DND-41 (cell line): Measurements from ENCODE around the gene RAD51B.

Source experiments
- ATAC-seq: fragments of 200-7000 bp; cut with Tn5 transposase; 3 replicates; pipeline ENCODE4 v1.9.1; 2021; ENCODE audit warnings: low read depth; ENCODE audit not compliant: insufficient read depth
- DNase-seq: peaks from one replicate; pipeline ENCODE4 v3.0.0-alpha.2; 2020
- H2AFZ ChIP-seq: 2 replicates; pipeline ENCODE4 v1.6.0; 2012; ENCODE audit warnings: low read depth, low read length
- H3K27ac ChIP-seq: 2 replicates; pipeline ENCODE4 v1.5.1; 2012; ENCODE audit warnings: low read length, inconsistent platforms
- H3K27me3 ChIP-seq: fragments of 200-600 bp; sonication (generic); 2 replicates; pipeline ENCODE4 v1.6.0; 2012; ENCODE audit warnings: low read length, mild to moderate bottlenecking, inconsistent platforms; ENCODE audit not compliant: insufficient read depth, poor library complexity
- H3K36me3 ChIP-seq: 2 replicates; pipeline ENCODE4 v1.5.1; 2012; ENCODE audit warnings: low read length, inconsistent platforms; ENCODE audit not compliant: insufficient read depth
- H3K4me1 ChIP-seq: 2 replicates; pipeline ENCODE4 v1.5.1; 2012; ENCODE audit warnings: mild to moderate bottlenecking, low read length; ENCODE audit not compliant: insufficient read depth
- H3K4me2 ChIP-seq: 2 replicates; pipeline ENCODE4 v1.6.0; 2012; ENCODE audit warnings: mild to moderate bottlenecking, moderate library complexity, low read length, inconsistent platforms; ENCODE audit not compliant: insufficient read depth
- H3K4me3 ChIP-seq, 2 experiments: fragments of 200-600 bp in 1 of 2; shearing (Covaris generic) in 1 of 2; 2 replicates each; pipeline ENCODE4 v1.5.1; 2012 to 2016; ENCODE audit warnings: inconsistent platforms in 2 of 2, low read length in 2 of 2, mild to moderate bottlenecking in 2 of 2, low read depth in 1 of 2, moderate library complexity in 1 of 2
- H3K79me2 ChIP-seq: 2 replicates; pipeline ENCODE4 v1.6.0; 2012; ENCODE audit warnings: low read length, inconsistent platforms; ENCODE audit not compliant: insufficient read depth
- H3K9ac ChIP-seq: 2 replicates; pipeline ENCODE4 v1.6.0; 2012; ENCODE audit warnings: low read depth, mild to moderate bottlenecking, inconsistent platforms, low read length, moderate library complexity
- H3K9me3 ChIP-seq: 2 replicates; pipeline ENCODE4 v1.5.1; 2012; ENCODE audit warnings: low read length, moderate library complexity, mild to moderate bottlenecking, inconsistent platforms; ENCODE audit not compliant: insufficient read depth, severe bottlenecking
- H4K20me1 ChIP-seq: 2 replicates; pipeline ENCODE4 v1.6.0; 2012; ENCODE audit warnings: low read length; ENCODE audit not compliant: insufficient read depth
- EZH2 ChIP-seq: IDR thresholded peaks from 3 replicates; pipeline ENCODE4 v1.6.1; 2012; ENCODE audit warnings: borderline replicate concordance, low read depth, mild to moderate bottlenecking, moderate library complexity, low read length, inconsistent platforms; ENCODE audit not compliant: severe bottlenecking
- TF ChIP-seq, protein P1 (sequence below): IDR thresholded peaks from 2 replicates; pipeline ENCODE4 v1.5.1; 2012; ENCODE audit warnings: borderline replicate concordance, low read length, moderate library complexity, mild to moderate bottlenecking; ENCODE audit not compliant: poor library complexity, severe bottlenecking; ENCODE audit errors: extremely low read depth

The RAD51B gene

DNA sequence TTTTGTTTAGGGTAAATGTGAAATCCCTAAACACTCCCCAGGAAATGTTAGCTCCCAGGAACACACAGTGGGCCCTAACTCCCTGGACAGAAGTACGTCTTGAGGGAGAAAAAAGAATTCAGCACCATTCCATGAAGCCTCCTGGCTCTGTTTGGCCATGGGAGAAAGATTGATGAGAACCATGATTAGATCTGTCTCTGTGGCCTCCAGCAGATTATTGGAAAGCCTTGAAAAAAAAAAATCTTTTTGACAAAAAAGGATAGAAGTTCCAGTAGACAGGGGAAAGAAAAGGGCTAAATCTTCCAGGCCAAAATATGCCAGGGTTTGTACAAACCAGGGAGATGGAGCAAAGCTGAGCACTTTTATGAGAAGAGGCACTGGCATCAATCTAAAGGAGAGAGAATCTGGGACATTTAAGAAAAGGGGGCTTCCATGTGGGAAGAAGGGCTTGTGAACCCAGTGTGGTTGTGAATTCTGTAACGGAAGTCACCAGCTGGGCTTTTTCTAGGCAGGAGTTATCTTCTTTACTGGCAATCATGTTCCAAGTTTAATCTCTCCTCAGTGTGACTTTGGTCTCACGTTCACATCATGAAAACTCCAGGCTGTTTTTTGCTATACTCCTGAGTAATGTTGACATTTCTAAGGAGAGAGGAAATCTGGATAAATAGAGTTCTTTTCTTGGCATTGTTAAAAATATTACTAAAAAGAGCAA, 426.7 kb downstream of the RAD51B start:
- H4K20me1 ChIP-seq: no peaks in the 10 kb centered on the region
- H3K4me3 ChIP-seq: no peak overlapping the region
- ATAC-seq (no peak), DNase-seq (no peak)
- no peak overlapping the region for H3K27ac ChIP-seq
- H3K4me1 ChIP-seq: no peaks in the 10 kb centered on the region
- no peaks in the 10 kb centered on the region for H3K9me3 ChIP-seq
- H3K4me2 ChIP-seq: no peak overlapping the region
- no peak overlapping the region for H3K9ac ChIP-seq
- H3K27me3 ChIP-seq: no peaks in the 10 kb centered on the region
- TF ChIP-seq, protein P1, sequence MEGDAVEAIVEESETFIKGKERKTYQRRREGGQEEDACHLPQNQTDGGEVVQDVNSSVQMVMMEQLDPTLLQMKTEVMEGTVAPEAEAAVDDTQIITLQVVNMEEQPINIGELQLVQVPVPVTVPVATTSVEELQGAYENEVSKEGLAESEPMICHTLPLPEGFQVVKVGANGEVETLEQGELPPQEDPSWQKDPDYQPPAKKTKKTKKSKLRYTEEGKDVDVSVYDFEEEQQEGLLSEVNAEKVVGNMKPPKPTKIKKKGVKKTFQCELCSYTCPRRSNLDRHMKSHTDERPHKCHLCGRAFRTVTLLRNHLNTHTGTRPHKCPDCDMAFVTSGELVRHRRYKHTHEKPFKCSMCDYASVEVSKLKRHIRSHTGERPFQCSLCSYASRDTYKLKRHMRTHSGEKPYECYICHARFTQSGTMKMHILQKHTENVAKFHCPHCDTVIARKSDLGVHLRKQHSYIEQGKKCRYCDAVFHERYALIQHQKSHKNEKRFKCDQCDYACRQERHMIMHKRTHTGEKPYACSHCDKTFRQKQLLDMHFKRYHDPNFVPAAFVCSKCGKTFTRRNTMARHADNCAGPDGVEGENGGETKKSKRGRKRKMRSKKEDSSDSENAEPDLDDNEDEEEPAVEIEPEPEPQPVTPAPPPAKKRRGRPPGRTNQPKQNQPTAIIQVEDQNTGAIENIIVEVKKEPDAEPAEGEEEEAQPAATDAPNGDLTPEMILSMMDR: no peak
- no peak for TF ChIP-seq EZH2
- H3K36me3 ChIP-seq: no peaks in the 10 kb centered on the region
- no peaks in the 10 kb centered on the region for H3K79me2 ChIP-seq
- H2AFZ ChIP-seq: no peak overlapping the region

DNA sequence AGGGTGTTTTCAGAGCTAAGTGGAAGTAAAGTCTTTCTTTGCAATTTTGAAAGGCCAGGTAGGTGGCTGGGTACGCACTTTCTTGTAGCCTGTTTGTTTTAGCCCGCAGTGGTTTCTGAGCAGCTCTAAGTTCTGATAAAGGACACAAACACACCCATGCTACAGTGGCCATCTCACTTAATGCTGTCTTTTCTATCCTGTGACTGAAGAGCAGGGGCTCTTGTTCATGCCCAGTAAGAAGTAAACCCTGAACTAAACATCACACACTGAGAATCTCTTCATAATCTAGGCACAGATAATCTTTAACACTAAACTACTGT, 427.2 kb downstream of the RAD51B start:
- Histone ChIP-seq H3K4me1 (no peaks in the 10 kb centered on the region), H2AFZ (no peak overlapping the region), H4K20me1 (no peaks in the 10 kb centered on the region), H3K4me2 (no peak overlapping the region), H3K27me3 (no peaks in the 10 kb centered on the region), H3K9me3 (no peaks in the 10 kb centered on the region), H3K4me3 (no peak overlapping the region), H3K79me2 (no peaks in the 10 kb centered on the region), H3K36me3 (no peaks in the 10 kb centered on the region), H3K27ac (no peak overlapping the region), H3K9ac (no peak overlapping the region)
- DNase-seq: no peak
- no peak for ATAC-seq
- TF ChIP-seq EZH2: no peak
- TF ChIP-seq, protein P1: no peak

DNA sequence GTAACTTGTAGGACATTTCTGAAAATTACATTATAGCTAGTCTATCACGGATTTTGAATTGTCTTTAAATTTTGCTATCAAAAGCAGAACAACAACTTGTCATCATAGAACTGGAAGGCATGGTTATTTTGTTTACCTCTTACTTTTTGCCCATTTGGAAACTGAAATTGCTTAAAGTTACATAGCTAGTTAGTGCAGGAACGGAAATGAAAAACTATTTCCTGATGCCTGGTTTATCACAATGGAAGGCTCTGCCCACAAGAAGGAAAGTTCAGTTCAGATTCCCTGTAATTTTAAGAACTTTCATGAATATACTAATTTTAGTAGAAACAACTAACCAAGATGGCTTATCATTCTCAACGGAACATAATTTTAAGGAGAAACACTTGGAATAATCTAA, 427.7 kb downstream of the RAD51B start:
- Histone ChIP-seq H3K4me1 (no peaks in the 10 kb centered on the region), H3K9ac (no peak overlapping the region), H2AFZ (no peak overlapping the region), H3K36me3 (no peaks in the 10 kb centered on the region), H3K27ac (no peak overlapping the region), H3K79me2 (no peaks in the 10 kb centered on the region), H3K9me3 (no peaks in the 10 kb centered on the region), H3K4me3 (no peak overlapping the region), H3K27me3 (no peaks in the 10 kb centered on the region), H4K20me1 (no peaks in the 10 kb centered on the region), H3K4me2 (no peak overlapping the region)
- DNase-seq (no peak), ATAC-seq (no peak)
- TF ChIP-seq EZH2: no peak
- TF ChIP-seq, protein P1: no peak
